H1 (cell line): ENCODE measurements around the gene ARHGEF6.

Experiments used
- CHD2 ChIP-seq: IDR thresholded peaks from 2 replicates; pipeline ENCODE4 v1.6.1; 2012; ENCODE audit warnings: low read length, improper control_type of control experiment
- CTCF ChIP-seq, 3 experiments: IDR thresholded peaks; 1 replicate in 2 of 3; 2 replicates in 1 of 3; pipeline versions ENCODE4 v1.5.1 to v1.6.1; 2011; ENCODE audit warnings: low read length in 3 of 3, mild to moderate bottlenecking in 3 of 3, inconsistent platforms in 2 of 3, low read depth in 1 of 3, moderate library complexity in 1 of 3; ENCODE audit not compliant: insufficient read depth in 1 of 3; ENCODE audit errors: control extremely low read depth in 1 of 3
- EZH2 ChIP-seq: fragments of 200-600 bp; sonication (generic); IDR thresholded peaks from 2 replicates; pipeline ENCODE4 v1.7.1; 2012; ENCODE audit warnings: low read depth, mild to moderate bottlenecking, moderate library complexity, low read length, inconsistent platforms; ENCODE audit not compliant: severe bottlenecking
- JUND ChIP-seq: IDR thresholded peaks from 2 replicates; pipeline ENCODE4 v1.6.1; 2011; ENCODE audit warnings: mild to moderate bottlenecking, improper control_type of control experiment, low read length
- POLR2A ChIP-seq, 2 experiments: IDR thresholded peaks; 1 replicate in 1 of 2; 2 replicates in 1 of 2; pipeline ENCODE4 v1.6.1; 2011; ENCODE audit warnings: low read depth in 2 of 2, low read length in 2 of 2, mild to moderate bottlenecking in 2 of 2; ENCODE audit errors: control extremely low read depth in 1 of 2
- POLR2AphosphoS5 ChIP-seq: IDR thresholded peaks from 2 replicates; pipeline ENCODE4 v1.6.1; 2011; ENCODE audit warnings: low read depth, low read length
- RAD21 ChIP-seq, 2 experiments: IDR thresholded peaks in 1 of 2; conservative IDR thresholded peaks in 1 of 2; 2 replicates each; pipeline ENCODE4 v1.6.1; 2011; ENCODE audit warnings: low read depth in 2 of 2, low read length in 2 of 2, improper control_type of control experiment in 1 of 2, inconsistent platforms in 1 of 2, mild to moderate bottlenecking in 1 of 2, moderate library complexity in 1 of 2
- RBBP5 ChIP-seq: IDR thresholded peaks from 2 replicates; pipeline ENCODE4 v1.7.1; 2012; ENCODE audit warnings: low read depth, mild to moderate bottlenecking, inconsistent platforms, low read length, moderate library complexity, borderline replicate concordance
- SIX5 ChIP-seq: IDR thresholded peaks from 2 replicates; pipeline ENCODE4 v1.6.1; 2011; ENCODE audit warnings: mild to moderate bottlenecking, low read depth, low read length
- SP1 ChIP-seq: IDR thresholded peaks from 2 replicates; pipeline ENCODE4 v1.6.1; 2011; ENCODE audit warnings: low read depth, low read length

GRCh38 chrX:136662104-136662503 lies 118.6 kb downstream of the ARHGEF6 start:
- TF ChIP-seq RBBP5 = no peak
- TF ChIP-seq JUND = no peak
- no peak for TF ChIP-seq CTCF (IDR thresholded peaks at IDR 0.05; ENCODE audit: control extremely low read depth in 1 of 3, insufficient read depth in 1 of 3, low read depth in 1 of 3, low read length in 3 of 3)
- TF ChIP-seq SP1 = no peak
- TF ChIP-seq POLR2AphosphoS5 = no peak
- no peak for TF ChIP-seq CHD2
- no peak for TF ChIP-seq EZH2
- no peak for TF ChIP-seq POLR2A (IDR thresholded peaks at IDR 0.05; ENCODE audit: control extremely low read depth in 1 of 2, low read depth in 2 of 2, low read length in 2 of 2)
- no peak for TF ChIP-seq SIX5
- no peak for TF ChIP-seq RAD21 (IDR thresholded peaks at IDR 0.05 in 1 of 2, conservative IDR thresholded peaks at IDR 0.05 in 1 of 2; ENCODE audit: low read depth in 2 of 2, low read length in 2 of 2)
